Astrocyte (in vitro differentiated cells and primary cell): ENCODE results near the gene THADA.

Source experiments
- CTCF ChIP-seq: IDR thresholded peaks from 2 replicates; pipeline ENCODE4 v1.5.1; 2011; ENCODE audit warnings: low read depth, mild to moderate bottlenecking, inconsistent platforms, low read length, moderate library complexity; ENCODE audit not compliant: insufficient read depth
- EZH2 ChIP-seq: IDR thresholded peaks from 2 replicates; pipeline ENCODE4 v1.6.1; 2012; ENCODE audit warnings: mild to moderate bottlenecking, low read length, inconsistent platforms; ENCODE audit not compliant: insufficient read depth

DNA sequence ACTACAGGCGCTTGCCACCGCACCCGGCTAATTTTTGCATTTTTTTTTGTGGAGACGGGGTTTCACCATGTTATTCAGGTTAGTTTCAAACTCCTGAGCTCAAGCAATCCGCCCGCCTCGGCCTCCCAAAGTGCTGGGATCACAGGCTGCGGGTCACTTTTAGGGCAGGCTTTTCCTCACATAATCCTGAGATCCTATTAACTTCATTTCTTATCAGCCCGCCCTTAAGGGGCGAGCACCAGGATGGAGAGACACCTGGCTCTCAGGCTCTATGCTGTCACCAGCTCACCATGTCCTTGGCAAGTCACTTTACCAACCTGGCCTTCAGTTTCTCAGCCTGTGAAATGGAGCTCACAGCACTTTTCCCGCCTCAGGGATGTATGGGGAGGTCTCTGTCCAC lies 392.5 kb downstream of the THADA start:
- no peak for TF ChIP-seq CTCF
- TF ChIP-seq EZH2 = no peak
